ENCODE measurements around the gene UBL3. TPM values are rescaled to one million over a fixed set of nuclear protein-coding genes. Genes with fewer than 3 reads are reported as not detected.

UBL3 gene
- total RNA-seq, 1 donor from 2014 or later = 22.6 TPM

GRCh38 chr13:29858667-29859066 is 8.2 kb upstream of the UBL3 start:
- no peak for DNase-seq
- no peak for ATAC-seq
- intact Hi-C loops (cut with micrococcal nuclease) = no loop called here

GRCh38 chr13:29858231-29858630 is 7.8 kb upstream of the UBL3 start:
- DNase-seq (no peak), ATAC-seq (no peak)
- intact Hi-C loops (cut with micrococcal nuclease) = no loop called here

GRCh38 chr13:29857085-29857484 is 6.7 kb upstream of the UBL3 start:
- ATAC-seq (no peak), DNase-seq (no peak)
- intact Hi-C loops (cut with micrococcal nuclease) = no loop called here

GRCh38 chr13:29856426-29856825 is 6.0 kb upstream of the UBL3 start:
- intact Hi-C loops (cut with micrococcal nuclease) = no loop called here
- no peak for DNase-seq
- no peak for ATAC-seq

- ATAC-seq = no peak
These were observed 5.4 kb upstream of the UBL3 start for GRCh38 chr13:29855784-29856183.

GRCh38 chr13:29855009-29855408 is 4.6 kb upstream of the UBL3 start:
- ATAC-seq (no peak), DNase-seq (no peak)
- intact Hi-C loops (cut with micrococcal nuclease) = no loop called here

More at GRCh38 chr13:29855784-29856183, 5.4 kb upstream of the UBL3 start:
- no peak for DNase-seq
- intact Hi-C loops (cut with micrococcal nuclease) = no loop called here

- ATAC-seq (no peak), DNase-seq (no peak)
- intact Hi-C loops (cut with micrococcal nuclease) = no loop called here
These were observed 2.7 kb upstream of the UBL3 start for GRCh38 chr13:29853131-29853530.

- intact Hi-C loops (cut with micrococcal nuclease) = no loop called here
These were observed 2.1 kb upstream of the UBL3 start for GRCh38 chr13:29852472-29853054.

GRCh38 chr13:29849731-29850212 is 645 bp downstream of the UBL3 start:
- DNase-seq = peak; percentile 74
- intact Hi-C loops (cut with micrococcal nuclease) = loop anchor here (5.0 kb wide), 1 partner anchor 263 kb away; no protein-coding TSS in a partner anchor
- ATAC-seq = peak; percentile 53

More at GRCh38 chr13:29852472-29853054, 2.1 kb upstream of the UBL3 start:
- ATAC-seq = no peak
- DNase-seq = no peak

GRCh38 chr13:29849071-29849631 is 1.3 kb downstream of the UBL3 start:
- no peak for DNase-seq
- no peak for ATAC-seq
- intact Hi-C loops (cut with micrococcal nuclease) = loop anchor here (5.0 kb wide), 1 partner anchor 263 kb away; no protein-coding TSS in a partner anchor

GRCh38 chr13:29847501-29847983 is 2.9 kb downstream of the UBL3 start:
- intact Hi-C loops (cut with micrococcal nuclease) = loop anchor here (5.0 kb wide), 1 partner anchor 265 kb away; no protein-coding TSS in a partner anchor
- no peak for DNase-seq

GRCh38 chr13:29846475-29847256 is 3.8 kb downstream of the UBL3 start:
- ATAC-seq (no peak), DNase-seq (no peak)
- intact Hi-C loops (cut with micrococcal nuclease) = loop anchor here (5.0 kb wide), 1 partner anchor 266 kb away; no protein-coding TSS in a partner anchor

More at GRCh38 chr13:29847501-29847983, 2.9 kb downstream of the UBL3 start:
- no peak for ATAC-seq

- intact Hi-C loops (cut with micrococcal nuclease) = loop anchor here (5.0 kb wide), 1 partner anchor 267 kb away; no protein-coding TSS in a partner anchor
- DNase-seq (no peak), ATAC-seq (no peak)
These were observed 4.9 kb downstream of the UBL3 start for GRCh38 chr13:29845440-29846056.

- intact Hi-C loops (cut with micrococcal nuclease) = no loop called here
- ATAC-seq (no peak), DNase-seq (no peak)
These were observed 6.0 kb downstream of the UBL3 start for GRCh38 chr13:29844441-29844840.

- DNase-seq = no peak
- ATAC-seq = no peak
- intact Hi-C loops (cut with micrococcal nuclease) = no loop called here
These were observed 9.8 kb downstream of the UBL3 start for GRCh38 chr13:29840585-29840984.

GRCh38 chr13:29835280-29836061 is 14.9 kb downstream of the UBL3 start:
- DNase-seq = no peak

GRCh38 chr13:29832761-29833298 is 17.6 kb downstream of the UBL3 start:
- DNase-seq (no peak), ATAC-seq (no peak)
- intact Hi-C loops (cut with micrococcal nuclease) = no loop called here

More at GRCh38 chr13:29835280-29836061, 14.9 kb downstream of the UBL3 start:
- ATAC-seq = no peak
- intact Hi-C loops (cut with micrococcal nuclease) = no loop called here

GRCh38 chr13:29830000-29830399 is 20.4 kb downstream of the UBL3 start:
- DNase-seq = no peak
- intact Hi-C loops (cut with micrococcal nuclease) = no loop called here
- ATAC-seq = no peak

Measured in left ventricle myocardium superior (tissue), 1 donor.